Endothelial cell (in vitro differentiated cells): ENCODE measurements around the gene SEMA6C. TPM values are rescaled to one million over a fixed set of nuclear protein-coding genes. Genes with fewer than 3 reads are reported as not detected.
"Not testable (repeated sequence)": the region's sequence is repeated elsewhere in the genome, so short reads cannot be mapped to it uniquely, and the experiment has no call there.

ENCODE experiments used
- DNase-seq: peaks from one replicate; pipeline ENCODE4 v3.0.0; 2021; ENCODE audit warnings: low spot score
- H3K27ac Mint-ChIP-seq: one replicate; pipeline ENCODE4 v1.8.0; 2021; ENCODE audit warnings: mixed read lengths, inconsistent platforms; ENCODE audit not compliant: unreplicated experiment
- H3K27me3 Mint-ChIP-seq: one replicate; pipeline ENCODE4 v1.8.0; 2021; ENCODE audit warnings: mild to moderate bottlenecking, moderate library complexity, mixed read lengths, inconsistent platforms; ENCODE audit not compliant: unreplicated experiment
- H3K36me3 Mint-ChIP-seq: one replicate; pipeline ENCODE4 v1.8.0; 2021; ENCODE audit warnings: mild to moderate bottlenecking, low read depth, mixed read lengths, inconsistent platforms; ENCODE audit not compliant: unreplicated experiment
- H3K4me1 Mint-ChIP-seq: one replicate; pipeline ENCODE4 v1.8.0; 2021; ENCODE audit warnings: mild to moderate bottlenecking, mixed read lengths, inconsistent platforms; ENCODE audit not compliant: unreplicated experiment
- H3K4me3 Mint-ChIP-seq: one replicate; pipeline ENCODE4 v1.8.0; 2021; ENCODE audit warnings: mild to moderate bottlenecking, mixed read lengths, inconsistent platforms; ENCODE audit not compliant: unreplicated experiment
- H3K9me3 Mint-ChIP-seq: one replicate; pipeline ENCODE4 v1.8.0; 2021; ENCODE audit warnings: mixed read lengths, inconsistent platforms; ENCODE audit not compliant: unreplicated experiment
- long read RNA-seq: library from polyadenylated mRNA; unstranded; transcript quantifications from one replicate; pipeline ENCODE4 v2.0.0, GENCODE V29; 2020; ENCODE audit not compliant: unreplicated experiment
- total RNA-seq: library from RNA; stranded (reverse); fragmentation: NEBNext Ultra II Directional; extraction: Animal tissue kit (Norgen Biotek cat#: 25700); gene quantifications from one replicate; pipeline ENCODE4 v1.2.1, GENCODE V29; 2021; ENCODE audit not compliant: unreplicated experiment
- TF ChIP-seq, protein P1 (sequence below): fragments of 200-600 bp; sonication (generic); IDR thresholded peaks from one replicate; pipeline ENCODE4 v1.5.0; 2021; ENCODE audit warnings: antibody characterized with exemption; ENCODE audit not compliant: unreplicated experiment

The SEMA6C gene, protein sequence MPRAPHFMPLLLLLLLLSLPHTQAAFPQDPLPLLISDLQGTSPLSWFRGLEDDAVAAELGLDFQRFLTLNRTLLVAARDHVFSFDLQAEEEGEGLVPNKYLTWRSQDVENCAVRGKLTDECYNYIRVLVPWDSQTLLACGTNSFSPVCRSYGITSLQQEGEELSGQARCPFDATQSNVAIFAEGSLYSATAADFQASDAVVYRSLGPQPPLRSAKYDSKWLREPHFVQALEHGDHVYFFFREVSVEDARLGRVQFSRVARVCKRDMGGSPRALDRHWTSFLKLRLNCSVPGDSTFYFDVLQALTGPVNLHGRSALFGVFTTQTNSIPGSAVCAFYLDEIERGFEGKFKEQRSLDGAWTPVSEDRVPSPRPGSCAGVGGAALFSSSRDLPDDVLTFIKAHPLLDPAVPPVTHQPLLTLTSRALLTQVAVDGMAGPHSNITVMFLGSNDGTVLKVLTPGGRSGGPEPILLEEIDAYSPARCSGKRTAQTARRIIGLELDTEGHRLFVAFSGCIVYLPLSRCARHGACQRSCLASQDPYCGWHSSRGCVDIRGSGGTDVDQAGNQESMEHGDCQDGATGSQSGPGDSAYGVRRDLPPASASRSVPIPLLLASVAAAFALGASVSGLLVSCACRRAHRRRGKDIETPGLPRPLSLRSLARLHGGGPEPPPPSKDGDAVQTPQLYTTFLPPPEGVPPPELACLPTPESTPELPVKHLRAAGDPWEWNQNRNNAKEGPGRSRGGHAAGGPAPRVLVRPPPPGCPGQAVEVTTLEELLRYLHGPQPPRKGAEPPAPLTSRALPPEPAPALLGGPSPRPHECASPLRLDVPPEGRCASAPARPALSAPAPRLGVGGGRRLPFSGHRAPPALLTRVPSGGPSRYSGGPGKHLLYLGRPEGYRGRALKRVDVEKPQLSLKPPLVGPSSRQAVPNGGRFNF
- total RNA-seq: 214 TPM
- long read RNA-seq, partial matches to known transcripts: 0 of 6 reads
- long read RNA-seq, other reads (novel, unspliced or antisense): 6 of 6 reads

DNA sequence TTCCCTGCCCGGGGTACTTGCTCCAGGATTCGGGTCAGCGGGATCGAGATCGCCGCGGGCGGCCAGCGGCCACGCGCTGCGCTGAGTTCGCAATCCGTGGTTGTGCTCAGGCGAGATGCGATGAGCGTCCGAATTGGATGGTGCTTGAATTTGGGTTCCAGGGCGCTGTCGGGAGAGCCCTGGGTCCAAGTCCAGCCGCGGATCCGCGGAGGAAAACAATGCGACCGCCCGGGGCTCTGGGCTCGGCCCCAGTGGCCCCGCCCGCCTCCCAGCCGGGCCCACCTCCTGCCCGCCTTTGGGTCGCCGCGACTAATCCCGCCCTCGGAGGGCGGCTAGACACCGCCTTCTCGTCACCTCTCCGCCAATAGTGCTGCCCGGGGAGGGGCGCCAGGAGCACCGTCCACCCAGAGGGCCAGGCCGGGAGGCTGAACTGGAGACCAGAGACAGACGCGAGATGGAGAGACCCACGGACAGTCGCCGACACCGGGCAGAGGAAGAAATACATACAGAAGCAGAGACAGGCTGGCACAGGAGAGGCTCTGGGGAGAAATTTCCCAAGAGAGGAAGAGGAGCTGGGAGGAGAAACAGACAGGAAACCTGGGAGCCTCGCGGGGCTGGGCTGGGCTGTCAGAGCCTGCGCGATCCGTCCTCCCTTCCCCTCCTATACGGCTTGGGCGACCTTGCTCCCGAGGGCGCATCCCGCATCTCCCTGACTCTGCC lies at the start of gene SEMA6C:
Gene SEMA6C (minus strand): TSS at position 220 of the 720 bp plus-strand sequence. CDS start 4,010 bp downstream, outside the sequence.
- H3K9me3 Mint-ChIP-seq: no peaks in the 10 kb centered on the region
- H3K4me1 Mint-ChIP-seq: peaks cover 57% of the 10 kb centered on the region
- H3K4me3 Mint-ChIP-seq: peak within 1 kb of the TSS; percentile 97
- TF ChIP-seq, protein P1, sequence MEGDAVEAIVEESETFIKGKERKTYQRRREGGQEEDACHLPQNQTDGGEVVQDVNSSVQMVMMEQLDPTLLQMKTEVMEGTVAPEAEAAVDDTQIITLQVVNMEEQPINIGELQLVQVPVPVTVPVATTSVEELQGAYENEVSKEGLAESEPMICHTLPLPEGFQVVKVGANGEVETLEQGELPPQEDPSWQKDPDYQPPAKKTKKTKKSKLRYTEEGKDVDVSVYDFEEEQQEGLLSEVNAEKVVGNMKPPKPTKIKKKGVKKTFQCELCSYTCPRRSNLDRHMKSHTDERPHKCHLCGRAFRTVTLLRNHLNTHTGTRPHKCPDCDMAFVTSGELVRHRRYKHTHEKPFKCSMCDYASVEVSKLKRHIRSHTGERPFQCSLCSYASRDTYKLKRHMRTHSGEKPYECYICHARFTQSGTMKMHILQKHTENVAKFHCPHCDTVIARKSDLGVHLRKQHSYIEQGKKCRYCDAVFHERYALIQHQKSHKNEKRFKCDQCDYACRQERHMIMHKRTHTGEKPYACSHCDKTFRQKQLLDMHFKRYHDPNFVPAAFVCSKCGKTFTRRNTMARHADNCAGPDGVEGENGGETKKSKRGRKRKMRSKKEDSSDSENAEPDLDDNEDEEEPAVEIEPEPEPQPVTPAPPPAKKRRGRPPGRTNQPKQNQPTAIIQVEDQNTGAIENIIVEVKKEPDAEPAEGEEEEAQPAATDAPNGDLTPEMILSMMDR: no peak
- DNase-seq: peak; percentile 94
- peak within 1 kb of the TSS; percentile 93 for H3K27ac Mint-ChIP-seq
- H3K27me3 Mint-ChIP-seq: peaks cover 8% of the 10 kb centered on the region
- peaks cover 18% of the 10 kb centered on the region for H3K36me3 Mint-ChIP-seq

DNA sequence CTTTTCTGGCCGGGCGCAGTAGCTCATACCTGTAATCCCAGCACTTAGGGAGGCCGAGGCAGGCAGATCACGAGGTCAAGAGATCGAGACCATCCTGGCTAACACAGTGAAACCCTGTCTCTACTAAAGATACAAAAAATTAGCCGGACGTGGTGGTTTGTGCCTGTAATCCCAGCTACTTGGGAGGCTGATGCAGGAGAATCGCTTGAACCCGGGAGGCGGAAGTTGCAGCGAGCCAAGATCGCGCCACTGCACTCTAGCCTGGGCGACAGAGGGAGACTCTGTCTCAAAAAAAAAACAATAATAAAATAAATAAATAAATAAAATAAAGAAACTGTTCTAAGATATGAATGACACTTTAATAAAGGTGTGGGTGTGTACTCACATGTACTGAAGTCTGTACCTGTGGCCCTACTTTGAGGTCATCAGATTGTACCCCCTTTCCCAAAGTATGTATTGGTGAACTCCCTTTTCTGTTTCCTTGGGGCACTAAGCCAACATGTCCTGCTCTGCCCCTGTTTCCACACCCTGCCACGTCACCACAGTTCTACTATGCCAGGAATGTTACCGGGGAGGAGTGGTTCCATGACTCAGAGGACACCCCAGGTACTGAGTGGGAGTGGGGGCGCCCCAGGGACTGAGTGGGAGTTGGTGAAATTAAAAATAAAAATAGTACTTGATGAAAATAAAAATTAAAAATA lies 48.6 kb upstream of the SEMA6C start:
- H3K27ac Mint-ChIP-seq, H3K4me3 Mint-ChIP-seq, H3K9me3 Mint-ChIP-seq, DNase-seq: not testable (repeated sequence)
- H3K36me3 Mint-ChIP-seq: peaks cover 11% of the 10 kb centered on the region
- H3K4me1 Mint-ChIP-seq: peaks cover 24% of the 10 kb centered on the region
- peaks cover 17% of the 10 kb centered on the region for H3K27me3 Mint-ChIP-seq

DNA sequence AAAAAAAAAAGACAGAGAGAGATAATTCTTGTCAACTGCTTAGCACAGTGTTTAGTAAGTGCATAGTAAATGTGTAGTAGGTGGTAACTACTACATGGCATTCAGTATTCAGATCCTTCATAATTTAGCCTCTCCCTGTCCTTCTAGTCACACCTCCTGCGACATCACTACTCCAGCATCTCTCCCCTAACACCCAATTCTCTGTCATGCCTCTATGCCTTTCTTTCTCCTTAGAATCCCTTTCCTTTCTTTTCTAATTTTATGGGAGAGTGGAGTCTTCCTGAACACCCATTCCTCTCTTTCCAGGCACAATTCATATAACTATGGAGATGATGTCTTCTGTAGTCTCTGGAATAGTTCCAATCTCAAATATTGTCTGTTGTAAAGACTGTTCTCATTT lies 47.4 kb upstream of the SEMA6C start:
- Mint-ChIP-seq H3K36me3 (peaks cover 8% of the 10 kb centered on the region), H3K27ac (peak overlapping the region; percentile 2), H3K27me3 (peaks cover 18% of the 10 kb centered on the region), H3K9me3 (no peaks in the 10 kb centered on the region), H3K4me1 (peaks cover 20% of the 10 kb centered on the region), H3K4me3 (no peak overlapping the region)
- DNase-seq: no peak
- TF ChIP-seq, protein P1: no peak

DNA sequence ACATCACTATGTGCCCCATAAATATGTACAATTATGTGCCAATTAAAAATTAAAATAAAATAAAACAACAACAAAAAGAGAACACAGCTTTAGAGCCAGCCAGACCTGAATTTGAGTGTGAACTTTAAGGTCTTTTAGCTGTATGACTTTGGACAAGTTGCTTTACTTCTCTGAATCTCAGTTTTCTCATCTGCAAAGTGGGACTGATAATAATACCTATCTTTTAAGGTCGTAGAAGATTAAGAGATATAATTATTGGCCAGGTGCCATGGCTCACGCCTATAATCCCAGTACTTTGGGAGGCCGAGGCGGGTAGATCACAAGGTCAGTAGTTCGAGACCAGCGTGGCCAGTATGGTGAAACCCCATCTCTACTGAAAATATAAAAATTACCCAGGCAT lies 46.9 kb upstream of the SEMA6C start:
- H3K27me3 Mint-ChIP-seq: peaks cover 13% of the 10 kb centered on the region
- H3K4me3 Mint-ChIP-seq: no peak overlapping the region
- H3K27ac Mint-ChIP-seq: no peak overlapping the region
- H3K36me3 Mint-ChIP-seq: peaks cover 6% of the 10 kb centered on the region
- TF ChIP-seq, protein P1: no peak
- peaks cover 16% of the 10 kb centered on the region for H3K4me1 Mint-ChIP-seq
- H3K9me3 Mint-ChIP-seq: no peaks in the 10 kb centered on the region
- no peak for DNase-seq
